ENCODE data around the gene PTK6. TPM values are rescaled to one million over a fixed set of nuclear protein-coding genes. Genes with fewer than 3 reads are reported as not detected.

PTK6 gene
- total RNA-seq, 1 experiment from 2014 or later: 6.7 TPM

GRCh38 chr20:63540417-63541186, 3.4 kb upstream of the PTK6 start (continued):
- TF ChIP-seq REST (IDR thresholded peaks at IDR 0.05; ENCODE audit: low read depth) (no peak), EZH2phosphoT487 (IDR thresholded peaks at IDR 0.05; ENCODE audit: borderline replicate concordance) (no peak), RAD21 (IDR thresholded peaks at IDR 0.05; ENCODE audit: low read depth) (no peak), ATF3 (IDR thresholded peaks at IDR 0.05) (no peak), SP1 (IDR thresholded peaks at IDR 0.05; ENCODE audit: low read depth) (no peak)

DNA sequence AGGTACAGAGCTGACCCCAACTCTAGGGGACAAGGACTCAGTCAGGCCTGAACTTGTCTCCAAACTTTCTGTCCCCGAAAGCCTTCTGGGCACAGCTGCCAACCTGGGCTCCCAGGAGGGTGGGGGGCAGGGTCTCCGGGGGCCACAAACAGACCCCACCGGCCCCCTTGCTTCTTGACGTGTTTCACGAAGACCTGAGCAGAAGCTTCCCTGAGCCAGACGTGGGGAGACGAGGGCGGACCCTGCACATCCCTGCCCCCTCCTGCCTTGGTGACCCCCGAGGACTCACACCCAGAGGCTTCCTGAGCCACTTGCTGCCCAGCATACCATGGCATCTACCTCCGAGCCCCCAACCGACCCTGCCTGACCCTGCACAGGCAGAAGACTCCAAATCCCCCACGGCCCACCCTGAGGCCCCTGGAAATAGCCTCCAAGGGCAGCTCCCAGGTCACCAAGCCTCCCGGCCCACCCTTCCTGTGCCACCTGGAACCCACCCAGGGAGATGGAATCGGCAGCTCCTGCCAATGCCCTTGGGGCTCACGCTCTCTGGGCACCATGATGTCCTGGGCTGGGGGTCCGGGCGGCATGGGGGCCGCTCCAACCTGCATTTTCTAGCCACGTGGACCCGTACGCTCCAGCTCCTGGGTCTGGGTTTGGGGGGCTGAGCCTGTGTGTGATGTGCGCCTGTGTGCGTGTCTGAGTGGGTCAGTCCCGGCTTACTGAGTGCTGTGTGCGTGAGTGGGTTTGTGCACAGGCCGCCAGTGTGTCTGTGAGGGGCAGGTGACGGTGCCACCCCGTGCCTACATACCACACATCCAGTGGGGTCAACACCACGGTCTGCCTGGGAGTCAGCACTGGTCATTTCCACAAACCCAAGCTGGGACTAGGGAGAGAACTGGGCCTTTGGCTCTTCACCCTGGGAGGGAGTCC, 2.5 kb upstream of the PTK6 start:
- H3K4me2 ChIP-seq (ENCODE audit: low read length): peak overlapping the region; percentile 99; the same call in 1 of the 2 replicates
- no peaks in the 10 kb centered on the region for H3K9me3 ChIP-seq (ENCODE audit: control insufficient read depth in 1 of 2, insufficient read depth in 1 of 2, low read depth in 1 of 2, low read length in 2 of 2)
- no peak overlapping the region for H3K9ac ChIP-seq (ENCODE audit: low read length)
- H4K20me1 ChIP-seq (ENCODE audit: insufficient read depth): no peaks in the 10 kb centered on the region
- no peak overlapping the region for H3K4me3 ChIP-seq (replicated peaks in 1 of 2; ENCODE audit: low read depth in 1 of 2, low read length in 2 of 2)
- ChIA-PET RAD21 (ENCODE audit: low non-redundant PET in 1 of 2, low total read pairs in 2 of 2, uncharacterized antibody in 2 of 2, unreplicated experiment in 2 of 2) (no interaction called here), CTCF (interaction anchor here (2.4 to 3.3 kb wide), 2 partner anchors 34 to 434 kb away, joined by 24 to 30 read pairs; partner anchors contain the start of gene HELZ2), POLR2A (interaction anchor here (1.3 kb wide), 1 partner anchor 434 kb away, joined by 3 read pairs; no protein-coding TSS in a partner anchor)
- no peaks in the 10 kb centered on the region for H3K36me3 ChIP-seq (ENCODE audit: control insufficient read depth in 1 of 2, insufficient read depth in 2 of 2, low read length in 2 of 2)
- H3K27ac ChIP-seq (ENCODE audit: low read depth, low read length): peak overlapping the region; percentile 97
- H3K9me2 ChIP-seq (ENCODE audit: insufficient read depth): no peaks in the 10 kb centered on the region
- intact Hi-C loops (cut with micrococcal nuclease): loop anchor here (2.0 to 10.0 kb wide), 8 partner anchors 33 to 435 kb away; partner anchors contain the start of genes GMEB2, TNFRSF6B and TPD52L2
- DNase-seq (ENCODE audit: low read depth, low spot score) (no peak), ATAC-seq (no peak)
- no TSS peak for BruUV-seq (replicated peaks)
- no peaks in the 10 kb centered on the region for H3K79me2 ChIP-seq (ENCODE audit: insufficient read depth, low read length)
- no peaks in the 10 kb centered on the region for H3K27me3 ChIP-seq (ENCODE audit: insufficient read depth, low read length)
- peaks cover 46 to 94% of the 10 kb centered on the region in 2 experiments for H3K4me1 ChIP-seq (ENCODE audit: control insufficient read depth in 1 of 2, insufficient read depth in 2 of 2, low read length in 2 of 2)
- no peak overlapping the region for H2AFZ ChIP-seq (ENCODE audit: low read depth, low read length, poor library complexity, severe bottlenecking)
- no peak for TF ChIP-seq EZH2 (IDR thresholded peaks at IDR 0.05)
- TF ChIP-seq EZH2phosphoT487 (IDR thresholded peaks at IDR 0.05; ENCODE audit: borderline replicate concordance): no peak
- TF ChIP-seq, protein P1, sequence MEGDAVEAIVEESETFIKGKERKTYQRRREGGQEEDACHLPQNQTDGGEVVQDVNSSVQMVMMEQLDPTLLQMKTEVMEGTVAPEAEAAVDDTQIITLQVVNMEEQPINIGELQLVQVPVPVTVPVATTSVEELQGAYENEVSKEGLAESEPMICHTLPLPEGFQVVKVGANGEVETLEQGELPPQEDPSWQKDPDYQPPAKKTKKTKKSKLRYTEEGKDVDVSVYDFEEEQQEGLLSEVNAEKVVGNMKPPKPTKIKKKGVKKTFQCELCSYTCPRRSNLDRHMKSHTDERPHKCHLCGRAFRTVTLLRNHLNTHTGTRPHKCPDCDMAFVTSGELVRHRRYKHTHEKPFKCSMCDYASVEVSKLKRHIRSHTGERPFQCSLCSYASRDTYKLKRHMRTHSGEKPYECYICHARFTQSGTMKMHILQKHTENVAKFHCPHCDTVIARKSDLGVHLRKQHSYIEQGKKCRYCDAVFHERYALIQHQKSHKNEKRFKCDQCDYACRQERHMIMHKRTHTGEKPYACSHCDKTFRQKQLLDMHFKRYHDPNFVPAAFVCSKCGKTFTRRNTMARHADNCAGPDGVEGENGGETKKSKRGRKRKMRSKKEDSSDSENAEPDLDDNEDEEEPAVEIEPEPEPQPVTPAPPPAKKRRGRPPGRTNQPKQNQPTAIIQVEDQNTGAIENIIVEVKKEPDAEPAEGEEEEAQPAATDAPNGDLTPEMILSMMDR (IDR thresholded peaks at IDR 0.05 in 2 of 3, conservative IDR thresholded peaks at IDR 0.05 in 1 of 3; ENCODE audit: borderline replicate concordance in 1 of 3, insufficient read depth in 1 of 3, low read depth in 2 of 3, low read length in 2 of 3): no peak
- no peak for TF ChIP-seq POLR2AphosphoS5 (IDR thresholded peaks at IDR 0.05; ENCODE audit: low read depth, low read length)
- no peak for TF ChIP-seq ZFX (IDR thresholded peaks at IDR 0.05)
- TF ChIP-seq ZNF274 (IDR thresholded peaks at IDR 0.05; ENCODE audit: low read depth, low read length): no peak
- no peak for TF ChIP-seq TCF7L2 (IDR thresholded peaks at IDR 0.05; ENCODE audit: borderline replicate concordance, extremely low read depth, insufficient read depth, insufficient read length)
- no peak for TF ChIP-seq RAD21 (IDR thresholded peaks at IDR 0.05; ENCODE audit: low read depth)
- TF ChIP-seq ATF3 (IDR thresholded peaks at IDR 0.05): no peak
- no peak for TF ChIP-seq POLR2A (IDR thresholded peaks at IDR 0.05; ENCODE audit: borderline replicate concordance, extremely low read depth, insufficient read depth, insufficient read length)
- no peak for TF ChIP-seq JUND (IDR thresholded peaks at IDR 0.05)
- TF ChIP-seq ELF1 (IDR thresholded peaks at IDR 0.05; ENCODE audit: borderline replicate concordance, low read depth): no peak
- no peak for TF ChIP-seq FOSL1 (IDR thresholded peaks at IDR 0.05; ENCODE audit: low read depth)
- no peak for TF ChIP-seq SIN3A (IDR thresholded peaks at IDR 0.05; ENCODE audit: low read depth)
- no peak for TF ChIP-seq SRF (IDR thresholded peaks at IDR 0.05; ENCODE audit: low read depth)

Data from HCT116 (cell line).